HepG2 (cell line): ENCODE data around the gene BCL7A. TPM values are rescaled to one million over a fixed set of nuclear protein-coding genes. Genes with fewer than 3 reads are reported as not detected.

Source experiments
- AFF4 ChIP-seq: sonication (generic); formaldehyde crosslinking; IDR thresholded peaks from 2 replicates; pipeline ENCODE4 v1.4.0; 2020; ENCODE audit warnings: missing genetic modification reagents
- ASH2L ChIP-seq: fragments of 300-600, 200-600 bp; sonication (generic); IDR thresholded peaks from 2 replicates; pipeline ENCODE4 v1.7.0; 2017; ENCODE audit warnings: low read depth, mild to moderate bottlenecking, moderate library complexity, mixed read lengths, low read length; ENCODE audit not compliant: insufficient read length
- EEA1 ChIP-seq: sonication (generic); formaldehyde crosslinking; IDR thresholded peaks from 2 replicates; pipeline ENCODE4 v1.5.1; 2020; ENCODE audit warnings: mild to moderate bottlenecking, missing genetic modification reagents, borderline replicate concordance
- HNF4G ChIP-seq, 2 experiments: sonication (generic) in 1 of 2; formaldehyde crosslinking in 1 of 2; IDR thresholded peaks; 2 replicates each; pipeline versions ENCODE4 v1.4.0 to v1.6.1; 2011 to 2020; ENCODE audit warnings: borderline replicate concordance in 2 of 2, low read depth in 2 of 2, mild to moderate bottlenecking in 2 of 2, low read length in 1 of 2, missing genetic modification reagents in 1 of 2, moderate library complexity in 1 of 2
- KLF13 ChIP-seq: sonication (generic); formaldehyde crosslinking; IDR thresholded peaks from 2 replicates; pipeline ENCODE4 v1.4.0; 2020; ENCODE audit warnings: mild to moderate bottlenecking, missing genetic modification reagents
- MAZ ChIP-seq, 2 experiments: sonication (generic) in 1 of 2; formaldehyde crosslinking in 1 of 2; IDR thresholded peaks; 2 replicates each; pipeline versions ENCODE4 v1.5.0 to v1.6.1; 2012 to 2020; ENCODE audit warnings: low read depth in 2 of 2, mild to moderate bottlenecking in 2 of 2, borderline replicate concordance in 1 of 2, improper control_type of control experiment in 1 of 2, low read length in 1 of 2, missing genetic modification reagents in 1 of 2, moderate library complexity in 1 of 2
- MEIS2 ChIP-seq: sonication (generic); formaldehyde crosslinking; IDR thresholded peaks from 2 replicates; pipeline ENCODE4 v1.9.0; 2021; ENCODE audit warnings: mild to moderate bottlenecking, missing genetic modification reagents
- POLR2AphosphoS2 ChIP-seq: IDR thresholded peaks from 2 replicates; pipeline ENCODE4 v1.6.1; 2011; ENCODE audit warnings: low read depth, low read length, improper control_type of control experiment
- POLR2G ChIP-seq: fragments of 200-400 bp; formaldehyde crosslinking; IDR thresholded peaks from 2 replicates; pipeline ENCODE4 v1.6.1; 2018; ENCODE audit warnings: mild to moderate bottlenecking, low read depth, low read length, moderate library complexity
- RBAK ChIP-seq: sonication (generic); formaldehyde crosslinking; IDR thresholded peaks from 2 replicates; pipeline ENCODE4 v1.5.1; 2020; ENCODE audit warnings: mild to moderate bottlenecking, missing genetic modification reagents
- RBM22 ChIP-seq: fragments of 200-400 bp; formaldehyde crosslinking; optimal IDR thresholded peaks from 2 replicates; pipeline ENCODE3; 2017; ENCODE audit warnings: mild to moderate bottlenecking, low read length, moderate library complexity
- U2AF2 ChIP-seq: fragments of 200-400 bp; formaldehyde crosslinking; IDR thresholded peaks from 2 replicates; pipeline ENCODE4 v1.6.1; 2017; ENCODE audit warnings: low read depth, mild to moderate bottlenecking, low read length
- ZBTB8A ChIP-seq: sonication (generic); formaldehyde crosslinking; IDR thresholded peaks from 2 replicates; pipeline ENCODE4 v1.4.0; 2020; ENCODE audit warnings: mild to moderate bottlenecking, low read depth, missing genetic modification reagents, borderline replicate concordance
- ZNF101 ChIP-seq: sonication (generic); formaldehyde crosslinking; IDR thresholded peaks from 2 replicates; pipeline ENCODE4 v1.4.0; 2020; ENCODE audit warnings: mild to moderate bottlenecking, low read depth, missing genetic modification reagents, borderline replicate concordance
- ZNF138 ChIP-seq: sonication (generic); formaldehyde crosslinking; IDR thresholded peaks from 2 replicates; pipeline ENCODE4 v1.5.0; 2020; ENCODE audit warnings: mild to moderate bottlenecking, low read depth, missing genetic modification reagents
- ZNF326 ChIP-seq: sonication (generic); formaldehyde crosslinking; IDR thresholded peaks from 2 replicates; pipeline ENCODE4 v1.4.0; 2020; ENCODE audit warnings: missing genetic modification reagents, borderline replicate concordance
- ZNF331 ChIP-seq: sonication (generic); formaldehyde crosslinking; IDR thresholded peaks from 2 replicates; pipeline ENCODE4 v1.4.0; 2020; ENCODE audit warnings: missing genetic modification reagents
- ZNF687 ChIP-seq: sonication (generic); formaldehyde crosslinking; IDR thresholded peaks from 2 replicates; pipeline ENCODE4 v1.5.1; 2020; ENCODE audit warnings: mild to moderate bottlenecking, missing genetic modification reagents, moderate library complexity
- ZNF713 ChIP-seq: sonication (generic); formaldehyde crosslinking; IDR thresholded peaks from 2 replicates; pipeline ENCODE4 v1.4.0; 2020; ENCODE audit warnings: mild to moderate bottlenecking, missing genetic modification reagents
- ZNF784 ChIP-seq: sonication (generic); formaldehyde crosslinking; IDR thresholded peaks from 2 replicates; pipeline ENCODE4 v1.5.1; 2020; ENCODE audit warnings: missing genetic modification reagents, mild to moderate bottlenecking, borderline replicate concordance
- polyA plus RNA-seq, 8 experiments: library from polyadenylated mRNA; depleted of rRNA in 3 of 8; stranded (reverse) in 7 of 8; unstranded in 1 of 8; fragments of >200 nt; fragmentation: Illumina TruSeq in 4 of 8; extraction: Trizol in 4 of 8; gene quantifications; 2 replicates each; pipeline versions ENCODE4 v1.2.1 to v1.2.3, GENCODE V29; 2011 to 2016; ENCODE audit warnings: low read depth in 4 of 8, missing spikeins in 1 of 8, mixed read lengths in 1 of 8; ENCODE audit not compliant: insufficient read depth in 1 of 8
- total RNA-seq, 5 experiments: library from RNA; depleted of rRNA; stranded (reverse); fragments of >200 nt; fragmentation: Illumina TruSeq; extraction: Trizol; gene quantifications; 2 replicates each; pipeline ENCODE4 v1.2.3, GENCODE V29; 2016; ENCODE audit warnings: low read depth in 1 of 5

BCL7A gene
- total and polyA plus RNA-seq, 2 of the 13 experiments (the other 11 are each of a cell fraction or from before 2014, with no cell fraction given): 4.1 to 6.2 TPM

- TF ChIP-seq AFF4 (CRISPR knock-in tag) (no peak), HNF4G (IDR thresholded peaks at IDR 0.05; ENCODE audit: borderline replicate concordance, low read depth, low read length) (no peak), HNF4G (CRISPR knock-in tag; IDR thresholded peaks at IDR 0.05; ENCODE audit: borderline replicate concordance, low read depth) (no peak), ZNF784 (CRISPR knock-in tag) (no peak), ZNF713 (CRISPR knock-in tag) (no peak), POLR2AphosphoS2 (no peak), EEA1 (CRISPR knock-in tag) (0 out of 2 replicates have a peak, but pooled peaks have one; percentile 41), ZNF687 (CRISPR knock-in tag) (no peak), KLF13 (CRISPR knock-in tag) (no peak), ASH2L (no peak), U2AF2 (no peak), POLR2G (no peak), ZNF138 (CRISPR knock-in tag) (no peak), ZNF101 (CRISPR knock-in tag) (no peak), MAZ (IDR thresholded peaks at IDR 0.05; ENCODE audit: borderline replicate concordance, low read depth, low read length) (no peak), MAZ (CRISPR knock-in tag; IDR thresholded peaks at IDR 0.05; ENCODE audit: low read depth) (no peak), MEIS2 (no peak), ZBTB8A (CRISPR knock-in tag) (no peak), ZNF326 (no peak), ZNF331 (CRISPR knock-in tag) (no peak), RBM22 (no peak), RBAK (no peak)
Observed at GRCh38 chr12:122094137-122094734, 72.6 kb downstream of the BCL7A start (continued).
